Measurements from ENCODE around the gene ATP2B2. TPM values are rescaled to one million over a fixed set of nuclear protein-coding genes. Genes with fewer than 3 reads are reported as not detected.

ATP2B2 gene
- total RNA-seq, 1 donor from 2014 or later = not detected

DNA sequence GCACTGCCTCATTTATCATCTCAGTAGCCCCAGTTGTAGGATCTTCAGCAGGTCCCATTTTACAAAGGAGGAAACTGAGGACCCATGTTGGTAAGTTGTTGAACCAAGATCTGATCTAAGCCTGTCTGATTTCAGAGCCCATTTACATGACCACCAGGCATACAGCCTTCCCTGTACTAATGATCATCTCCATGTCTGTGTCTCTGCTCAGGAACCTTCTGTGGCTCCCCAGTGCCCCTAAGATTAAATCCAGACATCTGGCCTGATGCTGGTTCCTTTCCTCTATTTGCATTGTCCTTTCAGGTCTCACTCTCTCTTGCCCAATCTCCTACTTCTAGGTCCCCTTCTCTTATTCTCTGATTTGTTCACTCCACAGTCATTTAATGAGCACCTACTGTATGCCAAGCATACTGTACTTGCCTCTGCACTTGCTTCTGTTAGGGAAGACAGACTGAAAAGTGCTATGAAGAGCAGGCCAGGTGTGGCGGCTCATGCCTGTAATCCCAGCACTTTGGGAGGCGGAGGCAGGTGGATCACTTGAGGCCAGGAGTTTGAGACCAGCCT, 32.4 kb downstream of the ATP2B2 start:
- no peak overlapping the region for H3K27ac ChIP-seq (replicated peaks)
- H3K27me3 ChIP-seq (ENCODE audit: low read depth) = peaks cover 53% of the 10 kb centered on the region
- TF ChIP-seq, protein P1, sequence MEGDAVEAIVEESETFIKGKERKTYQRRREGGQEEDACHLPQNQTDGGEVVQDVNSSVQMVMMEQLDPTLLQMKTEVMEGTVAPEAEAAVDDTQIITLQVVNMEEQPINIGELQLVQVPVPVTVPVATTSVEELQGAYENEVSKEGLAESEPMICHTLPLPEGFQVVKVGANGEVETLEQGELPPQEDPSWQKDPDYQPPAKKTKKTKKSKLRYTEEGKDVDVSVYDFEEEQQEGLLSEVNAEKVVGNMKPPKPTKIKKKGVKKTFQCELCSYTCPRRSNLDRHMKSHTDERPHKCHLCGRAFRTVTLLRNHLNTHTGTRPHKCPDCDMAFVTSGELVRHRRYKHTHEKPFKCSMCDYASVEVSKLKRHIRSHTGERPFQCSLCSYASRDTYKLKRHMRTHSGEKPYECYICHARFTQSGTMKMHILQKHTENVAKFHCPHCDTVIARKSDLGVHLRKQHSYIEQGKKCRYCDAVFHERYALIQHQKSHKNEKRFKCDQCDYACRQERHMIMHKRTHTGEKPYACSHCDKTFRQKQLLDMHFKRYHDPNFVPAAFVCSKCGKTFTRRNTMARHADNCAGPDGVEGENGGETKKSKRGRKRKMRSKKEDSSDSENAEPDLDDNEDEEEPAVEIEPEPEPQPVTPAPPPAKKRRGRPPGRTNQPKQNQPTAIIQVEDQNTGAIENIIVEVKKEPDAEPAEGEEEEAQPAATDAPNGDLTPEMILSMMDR (IDR thresholded peaks at IDR 0.05; ENCODE audit: borderline replicate concordance) = no peak
- no peaks in the 10 kb centered on the region for H3K36me3 ChIP-seq
- H3K9me3 ChIP-seq (replicated peaks) = peaks cover 2% of the 10 kb centered on the region
- intact Hi-C loops (cut with micrococcal nuclease) = no loop called here
- peaks cover 8% of the 10 kb centered on the region for H3K4me1 ChIP-seq
- no peak for DNase-seq
- H3K4me3 ChIP-seq = no peak overlapping the region

DNA sequence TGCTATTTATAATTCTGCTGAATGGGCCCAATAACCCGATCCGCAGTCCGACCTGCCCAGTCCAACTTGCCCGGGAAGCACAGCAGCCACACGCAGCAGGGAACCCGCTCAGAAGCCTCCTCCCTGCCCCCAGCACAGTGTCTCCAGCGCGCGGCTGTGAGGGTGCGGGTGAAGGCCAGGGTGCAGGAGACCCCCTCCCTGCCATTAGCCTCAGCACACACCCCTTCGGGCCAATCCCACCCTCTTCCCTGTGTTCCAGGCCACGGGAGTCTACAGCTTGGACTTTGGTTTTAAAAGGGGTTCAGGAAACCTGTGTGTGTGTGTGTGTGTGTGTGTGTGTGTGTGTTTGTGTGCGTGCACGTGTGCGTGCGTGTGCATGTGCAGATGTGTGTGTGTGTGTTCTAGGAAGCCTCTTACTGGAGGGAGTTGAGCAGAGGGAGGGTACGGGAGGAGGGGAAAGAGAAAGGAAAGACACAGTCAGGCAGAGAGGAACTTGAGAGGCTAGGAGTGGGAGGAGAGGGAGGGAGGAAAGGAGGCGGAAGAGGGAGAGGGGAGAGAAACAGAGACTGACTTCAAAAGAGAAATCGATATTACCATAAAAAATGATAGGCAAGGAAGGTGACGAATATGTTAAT, 34.2 kb downstream of the ATP2B2 start:
- peaks cover 71% of the 10 kb centered on the region for H3K27me3 ChIP-seq (ENCODE audit: low read depth)
- H3K4me3 ChIP-seq = no peak overlapping the region
- intact Hi-C loops (cut with micrococcal nuclease) = no loop called here
- H3K36me3 ChIP-seq = no peaks in the 10 kb centered on the region
- DNase-seq = no peak
- H3K9me3 ChIP-seq (replicated peaks) = no peaks in the 10 kb centered on the region
- no peak overlapping the region for H3K27ac ChIP-seq (replicated peaks)
- TF ChIP-seq, protein P1 (IDR thresholded peaks at IDR 0.05; ENCODE audit: borderline replicate concordance) = no peak
- peaks cover 8% of the 10 kb centered on the region for H3K4me1 ChIP-seq

DNA sequence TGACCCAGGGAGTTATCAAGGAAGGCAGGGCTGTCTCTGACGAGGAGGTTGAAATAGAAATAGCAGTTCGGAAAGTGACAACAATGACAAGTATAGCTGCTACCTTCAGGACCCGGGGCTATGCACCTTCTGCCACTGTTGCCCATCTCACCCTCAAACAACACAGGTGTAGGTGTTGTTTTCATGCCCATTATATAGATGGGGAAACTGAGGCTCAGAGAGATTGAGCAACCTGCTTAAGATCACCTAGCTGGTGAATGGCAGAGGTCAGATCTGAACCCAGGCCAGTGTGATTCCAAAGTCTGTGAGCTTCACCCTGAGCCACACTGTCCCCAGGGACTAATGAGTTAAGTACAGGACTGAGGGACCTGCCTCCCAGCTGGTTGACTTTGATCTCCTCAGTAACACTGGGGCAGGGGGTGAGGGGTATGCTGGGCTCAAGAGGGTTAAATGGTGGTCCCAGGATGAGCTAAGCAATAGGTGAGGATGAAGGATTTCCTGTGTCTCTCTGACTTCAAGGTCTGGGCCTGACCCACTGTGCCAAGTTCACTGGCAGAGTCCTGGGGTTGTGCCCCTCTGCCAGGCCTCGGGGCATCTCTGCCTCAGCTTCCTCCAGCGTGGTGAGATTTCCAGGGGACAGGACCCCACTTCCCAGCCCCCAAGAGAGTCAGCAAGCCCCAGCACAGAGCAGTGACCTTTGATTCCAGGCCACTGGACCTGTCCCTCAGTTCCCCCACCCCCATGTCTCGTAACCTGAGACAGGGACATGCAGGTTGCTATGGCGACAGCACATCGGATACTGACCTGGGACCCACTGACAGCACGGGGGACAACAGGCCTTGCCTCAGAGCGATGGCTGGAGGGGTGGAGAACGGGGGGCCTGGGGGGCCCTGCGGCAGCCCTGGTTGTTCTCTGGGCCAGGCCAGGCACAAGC, 35.0 kb downstream of the ATP2B2 start:
- Histone ChIP-seq H3K27ac (replicated peaks) (no peak overlapping the region), H3K36me3 (no peaks in the 10 kb centered on the region), H3K4me1 (peaks cover 8% of the 10 kb centered on the region), H3K27me3 (ENCODE audit: low read depth) (peaks cover 72% of the 10 kb centered on the region), H3K4me3 (no peak overlapping the region), H3K9me3 (replicated peaks) (no peaks in the 10 kb centered on the region)
- TF ChIP-seq, protein P1 (IDR thresholded peaks at IDR 0.05; ENCODE audit: borderline replicate concordance) = no peak
- DNase-seq = no peak
- intact Hi-C loops (cut with micrococcal nuclease) = no loop called here

DNA sequence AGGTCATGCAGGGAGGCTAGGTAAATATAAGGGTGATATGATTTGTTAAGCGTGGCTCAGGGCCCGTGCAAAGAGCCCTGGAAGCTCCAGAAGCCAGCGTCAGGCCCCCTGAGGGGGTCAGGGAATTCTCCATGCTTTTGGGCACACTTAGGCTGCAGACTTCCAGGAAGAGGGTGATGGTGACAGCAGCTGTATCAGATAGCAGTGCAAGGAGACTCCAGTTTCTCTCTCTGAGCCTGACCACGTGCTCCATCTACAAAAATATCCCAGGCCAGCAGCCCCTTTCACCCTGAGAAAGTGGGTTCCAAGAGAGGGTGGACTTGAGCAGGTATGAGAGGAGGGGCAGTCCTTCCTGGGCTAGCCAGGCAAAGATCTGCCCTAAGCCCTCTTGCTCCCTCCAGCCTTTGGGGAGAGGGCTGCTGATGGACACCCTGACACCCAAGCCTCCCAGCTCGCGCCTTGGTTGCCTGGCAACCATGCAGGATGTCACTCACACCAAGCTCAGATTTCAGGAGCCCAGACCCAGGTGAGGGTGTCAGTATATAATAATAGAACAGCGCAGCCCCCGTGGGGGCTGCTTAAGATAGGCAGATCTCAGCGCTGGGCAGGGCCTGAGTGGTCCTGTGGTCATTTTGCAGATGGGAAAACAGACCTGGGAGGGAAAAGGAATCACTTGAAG, 35.8 kb downstream of the ATP2B2 start:
- intact Hi-C loops (cut with micrococcal nuclease) = no loop called here
- no peaks in the 10 kb centered on the region for H3K9me3 ChIP-seq (replicated peaks)
- H3K27me3 ChIP-seq (ENCODE audit: low read depth) = peaks cover 73% of the 10 kb centered on the region
- TF ChIP-seq, protein P1 (IDR thresholded peaks at IDR 0.05; ENCODE audit: borderline replicate concordance) = no peak
- peaks cover 8% of the 10 kb centered on the region for H3K4me1 ChIP-seq
- H3K4me3 ChIP-seq = no peak overlapping the region
- DNase-seq = no peak
- no peak overlapping the region for H3K27ac ChIP-seq (replicated peaks)
- H3K36me3 ChIP-seq = no peaks in the 10 kb centered on the region
